GM18868 (cell line): ENCODE data around the gene DSP.

ENCODE experiments used
- ATAC-seq: cut with Tn5 transposase; IDR thresholded peaks from one replicate; pipeline ENCODE4 v1.9.1; 2021; ENCODE audit warnings: mild to moderate bottlenecking, moderate library complexity; ENCODE audit not compliant: unreplicated experiment

DSP gene

DNA sequence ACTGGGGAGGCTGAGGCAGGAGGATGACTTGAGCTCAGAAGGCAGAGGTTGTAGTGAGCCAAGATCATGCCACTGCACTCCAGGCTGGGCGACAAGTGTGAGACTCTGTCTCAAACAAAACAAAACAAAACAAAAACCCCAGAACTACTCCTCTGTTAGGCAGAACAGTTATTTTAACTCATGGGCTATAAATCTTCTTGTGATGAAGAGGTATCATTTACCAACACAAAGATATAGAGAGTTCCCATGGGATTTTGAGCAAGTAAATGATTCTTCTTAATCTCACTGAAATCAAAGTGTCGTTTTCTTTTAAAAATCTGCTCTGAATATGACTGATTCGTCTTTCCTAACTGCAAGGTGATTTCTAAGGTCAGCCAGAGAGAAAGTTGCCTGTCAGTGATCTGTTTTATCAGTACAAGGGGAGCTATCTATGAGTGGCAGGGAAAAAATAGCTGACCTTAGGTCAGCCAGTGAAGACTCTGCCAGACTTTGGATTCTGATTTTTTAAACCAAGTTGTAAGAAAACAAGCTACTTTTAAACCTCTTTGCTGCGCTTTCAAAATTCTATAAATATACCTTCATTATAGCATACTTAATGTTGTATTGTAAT, 3.8 kb upstream of the DSP start:
- ATAC-seq, result no peak

DNA sequence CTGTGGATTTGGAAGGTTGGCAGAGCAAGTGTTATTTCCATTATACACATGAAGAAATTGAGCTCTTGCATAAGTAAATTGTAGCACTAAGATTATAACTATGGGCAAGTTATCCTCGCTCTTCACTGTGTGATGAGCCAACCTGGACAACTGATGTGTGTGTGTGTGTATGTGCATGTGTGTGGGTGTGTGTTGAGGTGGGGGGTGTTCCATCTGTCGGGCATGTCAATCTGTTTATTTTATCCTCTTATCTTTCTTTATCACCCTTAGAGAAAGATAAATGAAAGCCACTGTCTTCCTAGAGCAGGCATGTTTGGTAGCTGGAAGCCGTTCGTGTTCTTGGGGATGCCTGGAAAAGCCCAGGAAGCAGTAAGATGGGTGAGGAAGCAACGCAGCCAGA, 3.0 kb upstream of the DSP start:
- ATAC-seq, result no peak

- no peak for ATAC-seq
These were observed 876 bp upstream of the DSP start for GRCh38 chr6:7540595-7540994.

DNA sequence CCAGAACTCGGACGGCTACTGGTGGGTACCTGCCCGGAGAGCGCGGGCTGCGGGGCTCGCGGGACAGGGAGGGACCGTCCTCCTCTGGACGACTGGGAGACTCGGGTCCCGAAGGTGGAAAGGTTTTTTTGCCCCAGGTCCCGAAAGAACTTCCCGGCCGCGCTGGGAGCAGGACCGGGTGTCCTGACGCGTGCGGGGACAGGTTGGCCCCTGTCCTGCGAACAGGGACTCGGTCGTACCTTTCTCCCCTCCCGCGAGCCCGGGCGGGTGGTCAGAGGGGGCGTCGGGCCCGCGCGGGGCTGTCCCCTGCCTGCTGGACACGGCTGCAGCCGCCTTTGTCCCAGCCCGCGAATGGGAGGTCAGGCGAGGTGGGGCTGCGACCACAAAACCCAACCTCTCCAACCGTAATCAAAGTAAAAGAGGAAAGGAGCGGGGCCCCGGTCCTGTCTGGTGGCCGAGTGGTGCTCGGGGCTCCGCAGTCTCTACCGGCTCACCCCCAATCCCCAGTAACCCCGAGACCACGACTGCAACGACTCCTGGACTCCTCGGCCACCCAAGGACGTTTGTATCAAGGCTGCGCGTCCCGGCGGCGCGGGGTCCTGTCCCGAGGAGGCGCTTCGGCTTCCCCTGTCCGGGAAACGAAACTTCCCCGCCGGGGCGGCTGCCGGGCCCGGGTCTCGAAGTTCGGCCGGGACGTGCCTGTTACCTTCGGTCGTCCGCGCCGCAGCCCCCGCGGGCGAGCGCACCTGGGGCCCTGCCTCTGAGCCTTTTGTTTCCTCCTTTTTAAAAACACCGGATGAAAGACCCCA, 798 bp downstream of the DSP start:
- ATAC-seq, result no peak

- ATAC-seq, result no peak
These were observed 1.6 kb downstream of the DSP start for GRCh38 chr6:7542874-7543624.

- ATAC-seq, result no peak
These were observed 2.4 kb downstream of the DSP start for GRCh38 chr6:7543789-7544424.

- ATAC-seq, result no peak
These were observed 3.1 kb downstream of the DSP start for GRCh38 chr6:7544597-7544996.

- no peak for ATAC-seq
These were observed 4.0 kb downstream of the DSP start for GRCh38 chr6:7545316-7546019.

DNA sequence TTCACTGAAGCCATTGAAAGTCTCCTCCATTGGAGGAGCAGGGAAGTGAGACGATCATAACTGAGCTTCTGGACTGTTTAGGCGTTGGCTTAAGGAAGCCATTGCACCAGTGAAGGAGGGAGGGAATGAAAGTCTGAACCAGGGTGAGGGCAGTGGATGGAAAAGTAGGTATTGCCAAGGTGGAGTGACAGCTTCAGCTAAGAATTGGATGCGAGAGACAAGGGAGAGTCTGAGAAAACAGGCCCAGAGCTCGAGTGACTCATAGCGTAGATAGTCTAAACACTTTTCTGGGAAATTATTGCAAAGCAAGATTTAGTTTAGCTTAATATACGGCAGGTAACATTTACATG, 4.5 kb downstream of the DSP start:
- no peak for ATAC-seq

DNA sequence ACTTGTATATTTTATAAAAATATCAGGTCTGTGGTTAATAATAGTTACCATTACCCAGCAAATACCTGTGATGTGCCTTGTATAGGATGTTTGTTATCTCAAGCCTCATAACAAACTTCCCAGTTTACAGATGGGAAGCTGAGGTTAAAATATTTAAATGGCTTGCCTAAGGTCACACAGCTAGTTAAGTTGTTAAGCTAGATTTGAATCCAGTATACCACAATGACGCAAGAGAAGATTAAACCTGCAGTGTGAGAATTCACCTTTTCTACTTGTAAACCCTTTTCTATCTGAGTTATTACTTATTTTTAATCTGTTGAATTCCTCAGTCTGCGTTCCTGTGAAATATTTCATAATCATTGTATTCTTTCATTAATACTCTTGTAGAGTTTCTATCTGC, 4.9 kb downstream of the DSP start:
- ATAC-seq, result no peak

GRCh38 chr6:7546896-7547295, 5.4 kb downstream of the DSP start:
- ATAC-seq, result no peak

DNA sequence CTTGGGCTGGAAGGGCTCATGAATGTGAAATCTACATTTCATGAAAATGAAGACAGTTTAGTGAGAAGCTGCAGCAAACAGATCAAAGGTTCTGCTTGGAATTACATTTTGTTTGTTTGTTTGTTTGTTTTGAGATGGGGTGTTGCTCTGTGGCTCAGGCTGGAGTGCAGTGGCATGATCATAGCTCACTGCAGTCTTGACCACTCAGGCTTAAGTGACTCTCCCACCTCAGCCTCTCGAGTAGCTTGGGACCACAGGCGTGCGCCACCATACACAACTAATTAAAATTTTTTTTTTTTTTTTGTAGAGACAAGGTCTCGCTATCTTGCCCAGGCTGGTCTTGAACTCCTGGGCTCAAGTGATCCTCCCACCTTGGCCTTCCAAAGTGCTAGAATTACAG, 5.8 kb downstream of the DSP start:
- ATAC-seq, result no peak

GRCh38 chr6:7550433-7550801, 8.9 kb downstream of the DSP start:
- no peak for ATAC-seq

DNA sequence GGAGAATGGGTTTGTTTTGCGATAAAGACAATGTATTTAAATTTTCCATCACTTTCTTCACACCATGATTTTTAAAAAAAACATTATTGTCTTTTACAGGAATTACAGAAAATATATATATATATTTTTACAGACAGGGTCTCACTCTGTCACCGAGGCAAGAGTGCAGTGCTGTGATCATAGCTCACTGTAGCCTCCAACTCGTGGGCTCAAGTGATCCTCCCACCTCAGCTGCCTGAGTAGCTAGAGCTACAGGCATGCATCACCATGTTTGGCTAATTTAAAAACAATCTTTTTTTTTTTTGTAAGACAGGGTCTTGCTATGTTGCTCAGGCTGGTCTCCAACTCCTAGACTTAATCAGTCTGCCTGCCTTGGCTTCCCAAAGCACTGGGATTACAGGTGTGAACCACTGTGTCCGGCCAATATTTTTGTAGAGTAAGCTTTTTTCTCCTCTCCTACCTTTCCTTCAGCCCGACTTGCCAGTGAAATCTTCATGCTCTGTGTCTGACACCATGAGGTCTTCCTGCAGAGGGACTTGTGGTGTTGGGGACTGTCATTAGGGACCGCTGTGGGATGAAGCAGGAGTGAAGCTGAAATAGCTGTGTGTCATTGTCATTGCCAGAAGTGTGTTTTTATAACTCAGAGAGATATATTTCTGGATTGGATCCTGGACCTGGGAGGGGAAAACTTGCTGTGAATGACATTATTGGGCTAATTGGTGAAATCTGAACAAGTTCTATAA, 13.2 kb downstream of the DSP start:
- no peak for ATAC-seq

GRCh38 chr6:7555671-7556070, 14.2 kb downstream of the DSP start:
- no peak for ATAC-seq

DNA sequence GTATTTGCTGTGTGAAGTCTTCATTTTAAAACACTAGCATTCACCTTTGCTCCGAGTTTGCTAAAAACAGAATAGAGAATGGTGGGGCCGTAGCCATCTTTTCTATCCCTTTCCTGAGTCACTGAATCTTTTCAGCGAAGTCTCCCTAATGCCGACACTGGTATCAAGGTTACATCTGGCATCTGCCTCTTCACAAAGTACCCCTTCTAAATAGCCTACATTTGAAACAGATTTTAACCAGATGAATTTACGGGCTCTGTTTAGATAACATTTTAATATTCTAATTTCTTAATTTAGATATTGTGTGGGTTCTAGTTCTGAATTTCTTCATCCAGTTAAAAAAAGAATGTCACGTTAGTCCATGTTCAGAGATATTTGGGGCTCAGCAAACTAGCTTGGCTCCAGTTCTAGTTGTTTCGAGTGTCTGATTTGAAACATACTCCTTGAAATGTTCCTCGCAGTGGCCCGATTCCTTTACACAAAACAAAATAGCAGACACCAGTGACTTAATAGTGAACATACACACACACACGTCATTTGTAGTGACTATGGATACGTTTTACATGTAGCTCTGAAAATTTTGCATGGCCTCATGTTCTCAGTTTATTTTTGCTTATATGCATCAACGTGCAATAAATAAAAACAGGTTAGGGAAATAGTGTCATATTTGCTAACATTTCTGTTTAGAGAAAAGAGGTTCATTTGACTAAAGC, 15.1 kb downstream of the DSP start:
- ATAC-seq, result no peak

- ATAC-seq, result no peak
These were observed 16.2 kb downstream of the DSP start for GRCh38 chr6:7557652-7558051.

GRCh38 chr6:7558781-7559180, 17.3 kb downstream of the DSP start:
- ATAC-seq, result no peak

GRCh38 chr6:7559196-7559595, 17.7 kb downstream of the DSP start:
- ATAC-seq, result no peak
